GM19455 (cell line): ENCODE results near the gene TET1.
A peak's percentile ranks its signal among the peaks of the same experiment; 100 is the strongest.
"Not testable (repeated sequence)": the region's sequence is repeated elsewhere in the genome, so short reads cannot be mapped to it uniquely, and the experiment has no call there.

Experiments used
- ATAC-seq: cut with Tn5 transposase; IDR thresholded peaks from one replicate; pipeline ENCODE4 v1.9.1; 2021; ENCODE audit not compliant: unreplicated experiment

TET1 gene

DNA sequence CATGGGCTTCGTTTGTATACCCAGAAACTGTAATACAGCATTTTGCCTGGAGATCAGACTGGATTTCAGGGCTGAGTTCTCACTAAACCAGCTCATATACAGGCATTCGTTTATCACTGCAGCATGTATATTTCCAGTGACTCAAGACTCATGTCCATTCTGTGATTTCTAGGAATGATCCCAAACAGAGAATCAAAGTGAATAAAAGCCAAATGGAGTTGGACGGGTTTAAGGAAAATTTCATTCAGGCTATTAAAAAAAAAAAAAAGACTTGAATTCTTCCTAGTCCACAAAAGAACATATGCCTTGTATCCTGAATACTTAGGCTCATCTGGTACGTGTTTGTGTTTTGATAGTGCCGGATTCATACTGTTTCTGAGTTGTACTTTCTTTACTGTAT lies 46.8 kb downstream of the TET1 start:
- ATAC-seq, result no peak

DNA sequence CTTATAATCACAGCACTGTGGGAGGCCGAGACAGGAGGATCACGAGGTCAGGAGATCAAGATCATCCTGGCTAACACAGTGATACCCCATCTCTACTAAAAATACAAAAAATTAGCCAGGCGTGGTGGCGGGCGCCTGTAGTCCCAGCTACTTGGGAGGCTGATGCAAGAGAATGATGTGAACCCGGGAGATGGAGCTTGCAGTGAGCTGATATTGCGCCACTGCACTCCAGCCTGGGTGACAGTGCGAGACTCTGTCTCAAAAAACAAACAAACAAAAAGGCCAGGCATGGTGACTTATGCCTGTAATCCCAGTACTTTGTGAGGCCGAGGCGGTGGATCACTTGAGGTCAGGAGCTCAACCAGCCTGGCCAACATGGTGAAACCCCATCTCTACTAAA lies 49.9 kb downstream of the TET1 start:
- not testable (repeated sequence) for ATAC-seq

DNA sequence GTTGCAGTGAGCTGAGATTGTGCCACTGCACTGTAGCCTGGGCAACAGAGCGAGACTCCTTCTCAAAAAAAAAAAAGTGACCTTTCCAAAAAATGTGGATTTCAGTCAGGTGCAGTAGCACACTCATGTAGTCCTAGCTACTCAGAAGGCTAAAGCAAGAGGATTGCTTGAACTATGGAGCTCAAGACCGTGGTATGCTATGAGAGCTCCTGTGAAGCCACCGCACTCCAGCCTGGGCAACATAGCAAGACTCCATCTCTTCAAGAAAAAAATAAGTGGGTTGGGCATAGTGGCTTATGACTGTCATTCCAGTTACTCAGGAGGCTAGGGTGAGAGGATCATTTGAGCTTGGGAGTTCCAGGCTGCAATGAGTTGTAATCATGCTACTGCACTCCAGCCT lies 51.1 kb downstream of the TET1 start:
- ATAC-seq, result no peak

DNA sequence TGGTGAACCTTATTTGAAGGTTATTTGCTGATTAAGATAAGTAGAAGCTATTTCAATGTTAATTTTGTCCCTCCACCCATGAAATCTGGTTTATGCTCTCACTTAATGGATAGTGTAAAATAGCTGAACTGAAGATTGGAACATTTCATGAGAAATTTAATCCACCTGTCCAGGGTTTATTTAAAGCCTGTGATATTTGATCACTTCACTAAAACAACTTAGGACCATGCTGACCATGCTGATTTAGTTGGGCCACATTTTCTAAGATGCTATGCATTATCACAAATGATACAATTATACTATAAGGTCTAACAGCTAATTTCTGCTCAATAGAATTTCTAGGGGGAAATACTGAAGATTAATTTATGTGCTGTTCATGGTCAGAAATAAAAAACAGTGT lies 53.8 kb downstream of the TET1 start:
- not testable (repeated sequence) for ATAC-seq

GRCh38 chr10:68617691-68618090 lies 57.6 kb downstream of the TET1 start:
- not testable (repeated sequence) for ATAC-seq

GRCh38 chr10:68618234-68618633 lies 58.1 kb downstream of the TET1 start:
- no peak for ATAC-seq

DNA sequence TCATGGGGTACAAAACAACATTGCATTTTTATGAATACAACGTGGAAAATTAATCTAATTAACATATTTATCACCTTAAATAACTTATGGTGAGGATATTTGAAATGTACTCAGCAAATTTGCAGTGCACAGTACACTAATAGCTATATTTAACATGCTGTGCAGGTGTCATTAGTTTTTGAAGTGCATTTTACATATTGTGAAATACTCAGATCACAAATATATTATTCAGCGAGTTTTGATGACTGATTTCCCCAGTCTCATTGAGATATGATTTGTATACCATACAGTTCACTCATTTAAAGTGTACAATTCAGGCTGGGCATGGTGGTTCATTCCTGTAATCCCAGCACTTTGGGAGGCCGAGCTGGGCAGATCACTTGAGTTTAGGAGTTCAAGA lies 59.5 kb downstream of the TET1 start:
- ATAC-seq, result no peak

DNA sequence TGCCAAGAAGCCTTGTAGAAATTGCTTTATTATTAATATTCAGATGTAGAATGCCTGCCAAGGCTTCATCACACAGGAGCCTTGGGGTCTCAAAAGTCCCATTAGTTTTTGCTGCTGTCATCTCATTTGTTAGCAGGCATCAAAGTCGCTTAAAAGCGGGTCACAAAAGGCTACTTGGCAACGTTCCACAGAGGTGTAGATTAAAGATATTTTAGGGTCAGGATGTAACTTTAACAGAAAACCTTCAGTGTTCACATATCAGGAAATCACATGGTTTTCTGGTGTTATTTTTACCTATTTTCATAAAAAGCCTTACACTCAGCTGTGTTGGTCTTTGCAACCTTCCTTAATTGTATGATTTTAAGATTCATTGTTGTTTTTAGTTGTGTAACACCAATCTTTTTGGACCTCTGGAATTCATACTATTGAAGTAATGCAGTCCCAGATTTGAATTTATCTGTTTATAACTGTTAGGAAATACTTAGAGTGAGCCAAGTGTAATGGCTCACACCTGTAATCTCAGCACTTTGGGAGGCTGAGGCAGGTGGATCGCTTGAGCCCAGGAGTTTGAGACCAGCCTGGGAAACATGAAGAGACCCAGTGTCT lies 65.3 kb downstream of the TET1 start:
- ATAC-seq, result no peak

- no peak for ATAC-seq
Measured at GRCh38 chr10:68628576-68629127, 68.5 kb downstream of the TET1 start.

DNA sequence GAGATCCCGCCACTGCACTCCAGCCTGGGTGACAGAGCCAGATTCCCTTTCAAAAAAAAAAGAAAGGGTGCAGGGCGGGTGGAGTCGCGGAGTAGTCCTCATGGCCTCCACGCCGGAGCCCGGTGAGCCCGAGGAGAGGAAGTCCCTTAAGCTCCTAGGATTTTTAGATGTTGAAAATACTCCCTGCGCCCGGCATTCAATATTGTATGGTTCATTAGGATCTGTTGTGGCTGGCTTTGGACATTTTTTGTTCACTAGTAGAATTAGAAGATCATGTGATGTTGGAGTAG lies 72.1 kb downstream of the TET1 start:
- ATAC-seq, result not testable (repeated sequence)

GRCh38 chr10:68633281-68633680 lies 73.1 kb downstream of the TET1 start:
- no peak for ATAC-seq

- no peak for ATAC-seq
Measured at GRCh38 chr10:68633816-68634466, 73.8 kb downstream of the TET1 start.

GRCh38 chr10:68636335-68636734 lies 76.2 kb downstream of the TET1 start:
- ATAC-seq, result no peak

- not testable (repeated sequence) for ATAC-seq
Measured at GRCh38 chr10:68643550-68643949, 83.4 kb downstream of the TET1 start.

DNA sequence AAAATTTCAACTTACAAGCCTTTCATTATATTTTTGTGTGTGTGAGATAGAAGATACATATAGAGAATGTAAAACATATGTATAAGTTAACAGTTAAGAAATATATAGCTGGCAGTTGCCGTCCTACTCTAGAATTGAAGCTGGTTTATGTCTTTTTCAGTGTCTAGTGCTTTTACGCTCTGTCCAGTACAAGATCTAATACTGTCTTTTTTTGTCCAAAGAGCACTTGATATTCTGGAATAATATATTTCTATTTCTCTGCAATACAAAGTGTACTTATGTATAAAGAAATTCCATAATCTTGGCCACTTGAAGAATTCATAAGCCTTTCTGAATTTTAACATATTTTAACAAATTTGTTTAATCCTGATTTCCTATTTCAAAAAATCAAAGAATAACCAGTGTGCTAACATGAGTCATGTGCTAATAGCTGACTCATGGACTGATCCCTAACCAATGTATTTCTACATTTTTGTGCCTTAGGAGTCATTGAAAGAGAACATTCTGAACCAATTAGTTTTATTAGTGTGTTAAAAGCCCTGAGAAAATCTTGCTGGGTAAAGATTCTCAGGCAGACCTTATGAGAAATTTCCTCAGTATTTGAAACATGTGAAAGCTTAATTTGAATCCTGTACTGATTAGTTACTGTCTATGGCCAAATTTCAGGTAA lies 87.7 kb downstream of the TET1 start:
- ATAC-seq, result no peak

- ATAC-seq, result no peak
Measured at GRCh38 chr10:68655620-68656126, 95.5 kb downstream of the TET1 start.

DNA sequence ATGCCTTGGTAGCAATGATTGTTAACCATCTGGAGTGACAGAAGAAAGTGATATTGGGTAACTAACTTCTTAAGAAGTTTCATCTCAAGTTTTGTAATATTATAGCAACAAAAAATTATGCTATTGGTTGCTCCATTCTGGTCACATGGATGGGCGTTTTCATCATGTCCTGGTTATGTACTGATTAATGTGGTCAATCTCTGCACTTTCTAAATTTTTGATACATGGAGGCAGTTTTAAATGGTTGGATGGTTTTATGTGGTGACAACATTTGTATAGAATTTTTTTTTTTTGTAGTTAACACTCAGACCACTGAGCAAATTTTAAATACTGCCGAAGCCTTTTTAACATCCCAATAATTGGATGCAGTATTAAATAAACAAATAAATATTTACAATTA lies 105.7 kb downstream of the TET1 start:
- no peak for ATAC-seq

GRCh38 chr10:68666280-68666760 lies 106.2 kb downstream of the TET1 start:
- ATAC-seq, result no peak

- ATAC-seq, result no peak
Measured at GRCh38 chr10:68668231-68668630, 108.1 kb downstream of the TET1 start.

DNA sequence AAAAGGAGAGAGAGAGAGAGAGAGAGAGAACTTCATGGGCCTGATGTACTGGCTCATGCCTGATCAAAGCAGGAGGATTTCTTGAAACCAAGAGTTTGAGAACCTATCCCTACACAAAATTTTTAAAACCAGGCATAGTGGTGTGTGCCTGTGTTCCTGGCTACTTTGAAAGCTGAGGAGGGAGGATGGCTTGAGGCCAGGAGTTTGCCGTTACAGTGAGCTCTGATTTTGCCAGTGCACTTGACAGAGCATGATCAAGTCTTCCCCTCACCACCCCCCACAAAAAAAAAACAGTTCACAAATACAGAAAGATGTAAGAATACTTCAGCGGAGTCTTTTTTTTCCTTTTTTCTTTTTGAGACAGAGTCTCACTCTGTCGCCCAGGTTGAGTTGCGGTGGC lies 108.8 kb downstream of the TET1 start:
- no peak for ATAC-seq

GRCh38 chr10:68684413-68684812 lies 124.3 kb downstream of the TET1 start:
- ATAC-seq, result peak; percentile 80

DNA sequence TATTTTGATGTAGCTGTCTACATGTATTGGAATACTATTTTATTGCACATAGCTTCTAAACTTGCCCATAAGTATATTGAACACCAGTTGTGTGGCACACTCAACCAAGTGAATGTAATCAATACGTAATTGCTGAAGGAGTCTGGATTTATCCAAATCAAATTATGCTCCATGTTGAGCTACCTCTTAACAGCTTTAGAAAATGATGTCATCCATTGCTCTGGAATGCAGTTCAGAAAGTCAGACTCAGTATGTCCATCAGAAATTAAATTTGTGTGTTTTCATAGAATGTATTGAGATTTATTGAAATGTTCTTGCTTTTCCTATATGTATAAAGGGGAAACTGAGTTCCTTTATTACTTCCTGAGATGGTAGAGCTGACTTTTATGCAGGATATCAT lies 135.9 kb downstream of the TET1 start:
- ATAC-seq, result no peak
